Small intestine (tissue), 7 donors: ENCODE data around the gene SLC35G3. TPM values are rescaled to one million over a fixed set of nuclear protein-coding genes. Genes with fewer than 3 reads are reported as not detected.

Experiments used
- DNase-seq, 2 donors: peaks; one replicate each; pipeline versions ENCODE4 v3.0.0 to v3.0.0-alpha.2; 2013
- FAIRE-seq: peaks from 2 replicates; lab custom pipeline; 2012; peaks lifted over from hg19 to GRCh38; lab: Jason Lieb, UNC
- H3K27ac ChIP-seq, 3 donors: one replicate each; pipeline ENCODE4 v1.5.1; 2013; ENCODE audit warnings: low read length in 2 of 3, mild to moderate bottlenecking in 2 of 3, control low read depth in 1 of 3, inconsistent platforms in 1 of 3, low read depth in 1 of 3, moderate library complexity in 1 of 3
- H3K27me3 ChIP-seq, 3 donors: one replicate each; pipeline ENCODE4 v1.6.1; 2013; ENCODE audit warnings: low read length in 3 of 3, inconsistent platforms in 1 of 3; ENCODE audit not compliant: control insufficient read depth in 3 of 3, insufficient read depth in 3 of 3
- H3K36me3 ChIP-seq, 3 donors: one replicate each; pipeline ENCODE4 v1.6.1; 2013; ENCODE audit warnings: low read length in 3 of 3, inconsistent platforms in 1 of 3, low read depth in 1 of 3, mild to moderate bottlenecking in 1 of 3, moderate library complexity in 1 of 3; ENCODE audit not compliant: control insufficient read depth in 3 of 3, insufficient read depth in 2 of 3
- H3K4me1 ChIP-seq, 3 donors: one replicate each; pipeline ENCODE4 v1.6.1; 2013; ENCODE audit warnings: low read length in 2 of 3, inconsistent platforms in 1 of 3, low read depth in 1 of 3, mild to moderate bottlenecking in 1 of 3, moderate library complexity in 1 of 3; ENCODE audit not compliant: control insufficient read depth in 3 of 3, insufficient read depth in 2 of 3
- H3K4me3 ChIP-seq, 3 donors: one replicate each; pipeline ENCODE4 v1.5.1; 2013; ENCODE audit warnings: low read length in 3 of 3, control low read depth in 1 of 3, inconsistent platforms in 1 of 3, low read depth in 1 of 3, mild to moderate bottlenecking in 1 of 3, moderate library complexity in 1 of 3
- H3K9me3 ChIP-seq, 2 donors: one replicate each; pipeline ENCODE4 v1.6.1; 2013; ENCODE audit warnings: low read depth in 1 of 2, low read length in 1 of 2; ENCODE audit not compliant: control insufficient read depth in 2 of 2, insufficient read depth in 1 of 2
- whole genome bisulfite sequencing, 3 donors: extraction: QIAGEN DNeasy Blood & Tissue Kit; methylation state at CpG; one replicate each; pipeline ENCODE4 v1.1.7; 2013; 5-methylcytosine and 5-hydroxymethylcytosine counted together
- polyA plus RNA-seq, 4 donors: library from polyadenylated mRNA; stranded (reverse) in 3 of 4; unstranded in 1 of 4; fragments of 200-250 nt in 3 of 4; fragments of 120-200 nt in 1 of 4; gene quantifications; one replicate each; pipeline versions ENCODE4 v1.2.1 to v1.2.3, GENCODE V29; 2013
- donor health status: healthy with polysubstance abuse.
- donor health status: control.
- donor health status: control.
- donor health status: Bipolar disorder and iron deficiency.
- donor health status: healthy.

The SLC35G3 gene
- polyA plus RNA-seq, 4 donors = 0.22 TPM; not detected in 3

DNA sequence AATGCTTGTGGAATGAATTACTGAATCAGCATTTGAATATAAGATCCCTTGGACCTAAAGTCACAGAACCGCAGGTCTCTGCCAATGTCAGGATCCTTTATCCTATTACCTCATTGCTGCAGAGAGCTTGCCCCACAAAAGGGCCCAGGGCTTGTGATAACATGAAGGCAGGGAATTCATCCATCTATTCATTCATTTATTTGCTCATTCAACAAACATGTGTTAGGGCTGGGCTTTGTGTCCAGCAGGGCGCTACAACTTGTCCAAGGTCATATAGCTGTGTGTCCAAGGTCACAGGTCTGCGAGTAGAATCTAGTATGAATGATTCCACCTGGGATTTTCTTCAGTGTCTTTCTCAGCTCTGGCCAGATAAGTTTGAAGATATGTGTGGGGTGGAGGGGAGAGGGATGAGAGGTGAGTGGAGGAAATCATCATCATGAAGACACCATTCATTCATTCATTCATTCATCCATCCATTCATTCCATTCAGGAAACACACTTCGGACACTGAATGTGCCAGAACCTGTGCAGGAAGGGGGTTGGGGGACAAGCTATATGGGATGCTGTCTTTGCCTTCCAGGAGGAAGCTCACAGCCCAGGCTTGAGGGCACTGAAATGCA, 47.9 kb downstream of the SLC35G3 start:
- no peak overlapping the region for H3K27ac ChIP-seq
- H3K9me3 ChIP-seq = no peaks in the 10 kb centered on the region
- H3K36me3 ChIP-seq = no peaks in the 10 kb centered on the region
- DNase-seq (no peak), FAIRE-seq (no peak)
- 66 to 79% (median 72%) methylated on average over 4 of the region's 4 CpGs for WGBS, 3 donors
- no peak overlapping the region for H3K4me3 ChIP-seq
- no peaks in the 10 kb centered on the region for H3K4me1 ChIP-seq
- no peaks in the 10 kb centered on the region for H3K27me3 ChIP-seq

DNA sequence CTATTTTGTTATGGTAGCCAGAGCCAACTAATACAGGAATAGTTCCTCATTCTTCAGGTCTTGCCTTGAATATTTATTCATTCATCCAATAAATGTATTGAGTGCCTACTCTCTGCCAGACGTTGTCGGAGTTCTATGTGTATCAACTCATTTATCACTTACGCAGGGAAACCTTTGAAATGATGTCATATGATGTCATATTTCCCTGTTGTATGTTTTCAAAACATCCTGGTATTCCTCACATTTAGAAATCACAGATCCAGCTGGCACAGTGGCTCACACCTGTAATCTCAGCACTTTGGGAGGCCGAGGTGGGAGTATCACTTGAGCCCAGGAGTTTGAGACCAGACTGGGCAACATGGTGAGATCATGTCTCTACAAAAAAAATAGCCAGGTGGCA, 49.4 kb downstream of the SLC35G3 start:
- DNase-seq = no peak
- Histone ChIP-seq H3K27ac (no peak overlapping the region), H3K9me3 (no peaks in the 10 kb centered on the region), H3K4me1 (no peaks in the 10 kb centered on the region), H3K36me3 (peaks cover 0 to 1% (median 0%) of the 10 kb centered on the region in 3 donors), H3K27me3 (no peaks in the 10 kb centered on the region), H3K4me3 (no peak overlapping the region)
- 78 to 80% (median 80%) methylated on average over 4 of the region's 4 CpGs for WGBS, 3 donors
- no peak for FAIRE-seq

Other genes with a start within 250 kb of the SLC35G3 start
- gene CCT6B, start 232.9 kb downstream of the SLC35G3 start, polyA plus RNA-seq = 1 to 10 TPM in 1 of 4 donors, under 1 TPM in 1, not detected in 2; 0.98 to 2.7 TPM
- 10 to 100 TPM; 10.3 to 18.2 (median 11.8) TPM for gene ZNF830, start 232.9 kb downstream of the SLC35G3 start, polyA plus RNA-seq
- gene LIG3, start 213.9 kb downstream of the SLC35G3 start, polyA plus RNA-seq = 10 to 100 TPM in 2 of 4 donors, 1 to 10 TPM in 2; 4.9 to 23.9 (median 9.9) TPM
- gene RFFL, start 130.7 kb downstream of the SLC35G3 start, polyA plus RNA-seq = 10 to 100 TPM in 3 of 4 donors, 1 to 10 TPM in 1; 10.0 to 36.9 (median 16.9) TPM
- gene RAD51D, start 74.5 kb downstream of the SLC35G3 start, polyA plus RNA-seq = 10 to 100 TPM in 1 of 4 donors, 1 to 10 TPM in 2, under 1 TPM in 1; 0.89 to 12.2 (median 7.4) TPM
- under 1 TPM in 1 of 4 donors, not detected in 3; 0.04 TPM for gene FNDC8, start 72.8 kb downstream of the SLC35G3 start, polyA plus RNA-seq
- gene NLE1, start 52.1 kb downstream of the SLC35G3 start, polyA plus RNA-seq = 10 to 100 TPM in 2 of 4 donors, 1 to 10 TPM in 2; 1.8 to 13.9 (median 7.5) TPM
- under 1 TPM in 1 of 4 donors, not detected in 3; 0.62 TPM for gene UNC45B, start 46.6 kb downstream of the SLC35G3 start, polyA plus RNA-seq
- 1 to 10 TPM; 2.4 to 5.8 (median 3.0) TPM for gene SLFN5, start 48.7 kb upstream of the SLC35G3 start, polyA plus RNA-seq
- 1 to 10 TPM in 3 of 4 donors, under 1 TPM in 1; 0.22 to 3.8 (median 3.1) TPM for gene SLFN11, start 179.2 kb upstream of the SLC35G3 start, polyA plus RNA-seq
- gene SLFN12, start 238.1 kb upstream of the SLC35G3 start, polyA plus RNA-seq = 1 to 10 TPM in 3 of 4 donors, under 1 TPM in 1; 0.76 to 3.8 (median 1.7) TPM